Tibial artery (tissue), 4 donors: ENCODE results near the gene CARD10.

ENCODE experiments used
- DNase-seq, 2 donors: peaks; one replicate each; pipeline ENCODE4 v3.0.0-alpha.2; 2019
- H3K27ac ChIP-seq, 2 donors: fragments of 200-600 bp; sonication (generic) in 1 of 2; 1 replicate in 1 of 2; 2 replicates in 1 of 2; pipeline ENCODE4 v1.5.1; 2018 to 2019; ENCODE audit warnings: mild to moderate bottlenecking in 1 of 2
- H3K27me3 ChIP-seq, 2 donors: fragments of 200-600 bp; sonication (generic) in 1 of 2; one replicate each; pipeline versions ENCODE4 v1.5.1 to v1.6.0; 2016 to 2019
- H3K36me3 ChIP-seq, 3 donors: fragments of 200-600 bp; sonication (generic) in 2 of 3; one replicate each; pipeline ENCODE4 v1.5.1; 2016 to 2019; ENCODE audit warnings: mild to moderate bottlenecking in 2 of 3
- H3K4me1 ChIP-seq, 4 donors: fragments of 200-600 bp; sonication (generic) in 2 of 4; 1 replicate in 3 of 4; 2 replicates in 1 of 4; pipeline ENCODE4 v1.5.1; 2016 to 2019
- H3K4me3 ChIP-seq, 2 donors: fragments of 200-600 bp; sonication (generic) in 1 of 2; 1 replicate in 1 of 2; 2 replicates in 1 of 2; pipeline ENCODE4 v1.5.1; 2018 to 2019; ENCODE audit warnings: mild to moderate bottlenecking in 2 of 2
- H3K9me3 ChIP-seq, 3 donors: fragments of 200-600 bp; sonication (generic) in 1 of 3; one replicate each; pipeline ENCODE4 v1.5.1; 2016 to 2019
- CTCF ChIP-seq, 2 experiments: fragments of 200-600 bp in 1 of 2; fragments of 450-650 bp in 1 of 2; IDR thresholded peaks; one replicate each; pipeline ENCODE4 v1.5.1; 2017 to 2019; ENCODE audit warnings: antibody characterized with exemption in 2 of 2, mild to moderate bottlenecking in 1 of 2, moderate library complexity in 1 of 2
- intact Hi-C: fragments of 100-400 bp; cut with DNase I; formaldehyde crosslinking; loops from one replicate; pipeline ENCODE4 v1.15.0; 2023; ENCODE audit warnings: low total_unique reads

The CARD10 gene

GRCh38 chr22:37462983-37463382 is 56.2 kb downstream of the CARD10 start:
- TF ChIP-seq CTCF (IDR thresholded peaks at IDR 0.05): no peak

GRCh38 chr22:37462436-37462835 is 56.8 kb downstream of the CARD10 start:
- TF ChIP-seq CTCF (IDR thresholded peaks at IDR 0.05): no peak
- H3K36me3 ChIP-seq: no peaks in the 10 kb centered on the region
- H3K4me3 ChIP-seq: no peak overlapping the region
- peaks cover 0 to 68% of the 10 kb centered on the region in 2 donors for H3K27me3 ChIP-seq
- H3K9me3 ChIP-seq: no peaks in the 10 kb centered on the region
- H3K27ac ChIP-seq: no peak overlapping the region
- DNase-seq: no peak
- intact Hi-C loops: no loop called here
- H3K4me1 ChIP-seq: no peaks in the 10 kb centered on the region

More at GRCh38 chr22:37462983-37463382, 56.2 kb downstream of the CARD10 start:
- Histone ChIP-seq H3K27me3 (peaks cover 0 to 68% of the 10 kb centered on the region in 2 donors), H3K27ac (no peak overlapping the region), H3K9me3 (no peaks in the 10 kb centered on the region), H3K4me3 (no peak overlapping the region), H3K4me1 (no peaks in the 10 kb centered on the region), H3K36me3 (no peaks in the 10 kb centered on the region)
- no peak for DNase-seq
- intact Hi-C loops: no loop called here

- intact Hi-C loops: no loop called here
- no peak for DNase-seq
- TF ChIP-seq CTCF (IDR thresholded peaks at IDR 0.05): no peak
Observed at GRCh38 chr22:37461961-37462360, 57.3 kb downstream of the CARD10 start.

GRCh38 chr22:37460684-37461083 is 58.5 kb downstream of the CARD10 start:
- intact Hi-C loops: no loop called here

More at GRCh38 chr22:37461961-37462360, 57.3 kb downstream of the CARD10 start:
- Histone ChIP-seq H3K36me3 (no peaks in the 10 kb centered on the region), H3K4me1 (no peaks in the 10 kb centered on the region), H3K4me3 (no peak overlapping the region), H3K27me3 (peaks cover 0 to 68% of the 10 kb centered on the region in 2 donors), H3K9me3 (no peaks in the 10 kb centered on the region), H3K27ac (no peak overlapping the region)

GRCh38 chr22:37459206-37459605 is 60.0 kb downstream of the CARD10 start:
- H3K36me3 ChIP-seq: no peaks in the 10 kb centered on the region
- peaks cover 0 to 75% of the 10 kb centered on the region in 2 donors for H3K27me3 ChIP-seq
- no peak overlapping the region for H3K27ac ChIP-seq
- no peak for DNase-seq
- no peak overlapping the region for H3K4me3 ChIP-seq
- H3K4me1 ChIP-seq: peaks cover 0 to 7% (median 2%) of the 10 kb centered on the region in 4 donors
- no peak for TF ChIP-seq CTCF (IDR thresholded peaks at IDR 0.05)
- H3K9me3 ChIP-seq: no peaks in the 10 kb centered on the region
- intact Hi-C loops: no loop called here

More at GRCh38 chr22:37460684-37461083, 58.5 kb downstream of the CARD10 start:
- Histone ChIP-seq H3K9me3 (no peaks in the 10 kb centered on the region), H3K36me3 (no peaks in the 10 kb centered on the region), H3K4me3 (no peak overlapping the region), H3K27me3 (peaks cover 0 to 66% of the 10 kb centered on the region in 2 donors), H3K27ac (no peak overlapping the region), H3K4me1 (no peaks in the 10 kb centered on the region)
- no peak for DNase-seq
- TF ChIP-seq CTCF (IDR thresholded peaks at IDR 0.05): no peak
